Transverse colon (tissue), 3 donors: ENCODE results near the gene TAPT1.

ENCODE experiments used
- CTCF ChIP-seq, 5 experiments: fragments of 200-600 bp in 3 of 5; fragments of 450-650 bp in 2 of 5; sonication (generic) in 3 of 5; IDR thresholded peaks; 1 replicate in 2 of 5; 2 replicates in 3 of 5; pipeline ENCODE4 v1.5.1; 2016 to 2017; ENCODE audit warnings: antibody characterized with exemption in 5 of 5, inconsistent platforms in 3 of 5, mild to moderate bottlenecking in 2 of 5, moderate library complexity in 1 of 5
- POLR2A ChIP-seq: fragments of 450-650 bp; IDR thresholded peaks from one replicate; pipeline ENCODE4 v1.6.1; 2016; ENCODE audit warnings: antibody characterized with exemption, mild to moderate bottlenecking, moderate library complexity

GRCh38 chr4:16123356-16124084, 102.8 kb downstream of the TAPT1 start:
- TF ChIP-seq CTCF (IDR thresholded peaks at IDR 0.05) (no peak), POLR2A (no peak)
